ENCODE measurements around the gene PRKCG. TPM values are rescaled to one million over a fixed set of nuclear protein-coding genes. Genes with fewer than 3 reads are reported as not detected.
A peak's percentile ranks its signal among the peaks of the same experiment; 100 is the strongest.

Gene PRKCG
- total and polyA plus RNA-seq, 2 of the 8 experiments (the other 6 are each of a cell fraction or from before 2014, with no cell fraction given) = 6.1 to 10.6 TPM

- H2AFZ ChIP-seq (ENCODE audit: low read length) = no peak overlapping the region
- peaks cover 0 to 8% (median 4%) of the 10 kb centered on the region in 4 experiments; a peak in 5 of 8 replicates for H3K36me3 ChIP-seq (ENCODE audit: control insufficient read depth in 2 of 4, insufficient read depth in 4 of 4, low read length in 3 of 4)
- no peak overlapping the region for H2BK5ac ChIP-seq (ENCODE audit: low read depth, low read length)
- H2BK12ac ChIP-seq (ENCODE audit: low read depth, low read length) = peak overlapping the region; percentile 33; the same call in 1 of the 2 replicates
- H3K4me3 ChIP-seq (ENCODE audit: extremely low read depth in 1 of 4, insufficient read depth in 2 of 4, low read depth in 3 of 4, low read length in 4 of 4) = peak overlapping the region in 1 of 4 experiments; percentile 3; a peak in 1 of 8 replicates
- H3K4me1 ChIP-seq (replicated peaks in 1 of 4; ENCODE audit: control insufficient read depth in 3 of 4, insufficient read depth in 4 of 4, low read length in 3 of 4) = peaks cover 0 to 14% (median 9%) of the 10 kb centered on the region in 4 experiments; a peak in 5 of 7 replicates
- no peak overlapping the region for H3K27ac ChIP-seq (ENCODE audit: low read depth, low read length)
- H2BK15ac ChIP-seq (ENCODE audit: low read length) = peak overlapping the region; percentile 81; the same call in 1 of the 2 replicates
- no peak overlapping the region for H2BK20ac ChIP-seq (ENCODE audit: low read length)
- peaks cover 0 to 3% (median 0%) of the 10 kb centered on the region in 4 experiments; a peak in 1 of 7 replicates for H3K27me3 ChIP-seq (replicated peaks in 1 of 4; ENCODE audit: control insufficient read depth in 3 of 4, extremely low read depth in 1 of 4, insufficient read depth in 3 of 4, low read length in 3 of 4)
- no peaks in the 10 kb centered on the region for H4K20me1 ChIP-seq (replicated peaks in 1 of 2; ENCODE audit: control insufficient read depth in 1 of 2, insufficient read depth in 2 of 2, low read length in 2 of 2)
- no peak for FAIRE-seq
- H4K91ac ChIP-seq (replicated peaks; ENCODE audit: insufficient read length, low read length) = no peak overlapping the region
- H4K5ac ChIP-seq (ENCODE audit: insufficient read length, low read depth, low read length) = no peak overlapping the region
- no peak overlapping the region for H4K8ac ChIP-seq (ENCODE audit: extremely low read depth, insufficient read depth, low read length)
- H3K9ac ChIP-seq (replicated peaks in 1 of 4; ENCODE audit: extremely low read depth in 1 of 4, low read depth in 3 of 4, low read length in 3 of 4) = no peak overlapping the region
- no peak overlapping the region for H3K14ac ChIP-seq (ENCODE audit: insufficient read length)
- ChIA-PET CTCF (ENCODE audit: partially characterized antibody) (interaction anchor here (0.8 to 8.6 kb wide), 11 partner anchors 11 to 133 kb away, joined by 3 to 44 read pairs (median 5); partner anchors contain the start of gene PRKCG), POLR2A (ENCODE audit: partially characterized antibody) (interaction anchor here (0.8 to 2.5 kb wide), 7 partner anchors 10 to 67 kb away, joined by 3 to 10 read pairs (median 3); partner anchors contain the start of gene MYADM)
- no peak overlapping the region for H3K4ac ChIP-seq (replicated peaks; ENCODE audit: insufficient read length, low read depth, low read length)
- H3K23me2 ChIP-seq (ENCODE audit: low read depth, low read length) = peaks cover 6% of the 10 kb centered on the region
- 81% methylated on average over 4 of the region's 4 CpGs; no CpG with 5 or more reads in 1 of the 2 experiments for WGBS, 2 experiments (ENCODE audit: extremely low coverage in 1 of 2, insufficient coverage in 1 of 2, insufficient read length in 1 of 2, insufficient replicate concordance in 2 of 2, low coverage in 1 of 2, low lambda C conversion rate in 2 of 2, missing lambda C conversion rate in 1 of 2)
- DNase-seq (ENCODE audit: low read depth in 1 of 2, low spot score in 2 of 2) = no peak
- H3K23ac ChIP-seq (ENCODE audit: insufficient read length) = no peak overlapping the region
- no peak for TF ChIP-seq YY1 (IDR thresholded peaks at IDR 0.05; ENCODE audit: low read depth, low read length)
- no peak for TF ChIP-seq BCL11A (IDR thresholded peaks at IDR 0.05; ENCODE audit: low read depth in 2 of 2, low read length in 2 of 2)
- no peak for TF ChIP-seq FOSL1 (IDR thresholded peaks at IDR 0.05; ENCODE audit: insufficient read depth, low read depth, low read length)
- no peak for TF ChIP-seq KDM5A (IDR thresholded peaks at IDR 0.05; ENCODE audit: low read length)
- peak overlapping the region in 1 of 2 experiments; percentile 18; a peak in 2 of 4 replicates for H3K4me2 ChIP-seq (ENCODE audit: insufficient read depth in 1 of 2, low read depth in 2 of 2, low read length in 2 of 2)
- no peak overlapping the region for H2AK5ac ChIP-seq (ENCODE audit: low read depth, low read length)
- no peaks in the 10 kb centered on the region for H3K79me2 ChIP-seq (ENCODE audit: control insufficient read depth in 1 of 2, insufficient read depth in 2 of 2, low read length in 2 of 2)
- H2BK120ac ChIP-seq (replicated peaks; ENCODE audit: low read depth, low read length) = no peak overlapping the region
- no peak overlapping the region for H3K18ac ChIP-seq (ENCODE audit: extremely low read depth, low read length)
- H3K79me1 ChIP-seq (ENCODE audit: low read depth, low read length) = no peaks in the 10 kb centered on the region
- no peaks in the 10 kb centered on the region for H3K9me3 ChIP-seq (ENCODE audit: insufficient read depth in 2 of 2, low read depth in 1 of 2, low read length in 1 of 2)
- no peak overlapping the region for H3K56ac ChIP-seq (replicated peaks; ENCODE audit: insufficient read length, low read depth, low read length)
Measured at GRCh38 chr19:53896682-53897081, 14.7 kb downstream of the PRKCG start.
